Epithelial cell of umbilical artery (primary cell): ENCODE measurements around the gene SIRPG. TPM values are rescaled to one million over a fixed set of nuclear protein-coding genes. Genes with fewer than 3 reads are reported as not detected.

Experiments used
- total RNA-seq: library from RNA; depleted of rRNA; stranded (reverse); fragments of >200 nt; gene quantifications from 2 replicates; pipeline ENCODE4 v1.2.3, GENCODE V29; 2014

SIRPG gene
- not detected in 2 replicates for total RNA-seq

GRCh38 chr20:1657556-1658334 lies at the start of gene SIRPG:
Gene SIRPG, minus strand, starts transcription at chr20:1657779. Its CDS starts 65 bp downstream, at chr20:1657714.

GRCh38 chr20:1619861-1620444 lies 37.6 kb downstream of the SIRPG start, which contains the start of gene SIRPB1:
Gene SIRPB1, minus strand, starts transcription at chr20:1620009. Its CDS starts 65 bp downstream, at chr20:1619944.

Other genes with a start within 250 kb of the SIRPG start
- gene NSFL1C, start 190.9 kb downstream of the SIRPG start, total RNA-seq: 27.9 and 36.8 TPM in 2 replicates
- 2.9 and 3.0 TPM in 2 replicates for gene SIRPB2, start 166.4 kb downstream of the SIRPG start, total RNA-seq
- gene SIRPD, start 100.1 kb downstream of the SIRPG start, total RNA-seq: not detected in 2 replicates
- 0.32 TPM in 1 of 2 replicates, not detected in the other for gene SIRPB1, start 37.8 kb downstream of the SIRPG start, total RNA-seq
- gene SIRPA, start 237.6 kb upstream of the SIRPG start, total RNA-seq: 8.4 and 12.3 TPM in 2 replicates